Erythroblast (primary cell): ENCODE data around the gene OR1F1.

Source experiments
- GATA1 ChIP-seq: IDR thresholded peaks from 2 replicates; pipeline ENCODE4 v1.6.1; 2011; ENCODE audit warnings: low read depth, mild to moderate bottlenecking, control low read depth, low read length, moderate library complexity
- POLR2A ChIP-seq: IDR thresholded peaks from 2 replicates; pipeline ENCODE4 v1.6.1; 2011; ENCODE audit warnings: mild to moderate bottlenecking, low read length

DNA sequence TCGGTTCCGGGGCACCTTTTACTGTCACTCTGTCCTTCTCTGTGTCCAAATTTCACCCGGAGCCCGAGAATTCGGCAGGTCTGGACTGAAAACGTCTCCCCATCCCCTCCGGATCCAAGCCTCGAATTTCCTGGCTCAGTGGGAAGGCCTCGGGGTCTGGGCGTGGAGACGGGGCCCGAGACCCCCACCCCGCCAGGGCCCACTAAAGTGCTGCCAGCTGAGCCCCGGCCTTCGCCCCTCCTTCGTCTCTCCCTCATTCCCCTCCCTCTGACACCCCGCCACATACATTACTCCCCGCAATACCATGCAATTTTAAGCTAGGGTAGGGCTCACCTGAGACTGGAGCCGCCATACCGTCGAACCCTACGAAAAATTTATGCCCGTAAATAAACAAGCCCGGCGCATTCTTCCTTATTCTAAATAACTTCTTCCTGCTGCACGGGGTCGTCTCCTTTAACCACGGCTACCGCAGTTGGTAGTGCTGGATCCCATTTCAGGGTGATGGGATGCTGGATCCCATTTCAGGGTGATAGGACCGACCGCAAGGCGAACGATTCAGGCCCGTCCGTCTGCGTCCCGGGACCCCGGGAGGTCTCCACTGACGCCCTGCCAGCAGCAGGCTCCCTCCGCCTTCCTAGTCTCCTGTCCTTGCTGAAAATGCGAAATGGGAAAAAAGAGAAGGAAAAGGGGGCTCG, 4.4 kb upstream of the OR1F1 start:
- TF ChIP-seq POLR2A (no peak), GATA1 (no peak)
